GM23248 (cell line): ENCODE data around the gene GPR4.

Experiments
- EZH2 ChIP-seq: fragments of 200-600 bp; sonication (generic); IDR thresholded peaks from 2 replicates; pipeline ENCODE4 v1.6.1; 2018; ENCODE audit warnings: antibody characterized with exemption, mild to moderate bottlenecking; ENCODE audit not compliant: insufficient read depth, poor library complexity, severe bottlenecking
- EZH2phosphoT487 ChIP-seq: fragments of 200-600 bp; sonication (generic); IDR thresholded peaks from 2 replicates; pipeline ENCODE4 v1.6.1; 2018; ENCODE audit warnings: antibody characterized with exemption, moderate library complexity, mild to moderate bottlenecking, low read depth; ENCODE audit not compliant: insufficient read depth

DNA sequence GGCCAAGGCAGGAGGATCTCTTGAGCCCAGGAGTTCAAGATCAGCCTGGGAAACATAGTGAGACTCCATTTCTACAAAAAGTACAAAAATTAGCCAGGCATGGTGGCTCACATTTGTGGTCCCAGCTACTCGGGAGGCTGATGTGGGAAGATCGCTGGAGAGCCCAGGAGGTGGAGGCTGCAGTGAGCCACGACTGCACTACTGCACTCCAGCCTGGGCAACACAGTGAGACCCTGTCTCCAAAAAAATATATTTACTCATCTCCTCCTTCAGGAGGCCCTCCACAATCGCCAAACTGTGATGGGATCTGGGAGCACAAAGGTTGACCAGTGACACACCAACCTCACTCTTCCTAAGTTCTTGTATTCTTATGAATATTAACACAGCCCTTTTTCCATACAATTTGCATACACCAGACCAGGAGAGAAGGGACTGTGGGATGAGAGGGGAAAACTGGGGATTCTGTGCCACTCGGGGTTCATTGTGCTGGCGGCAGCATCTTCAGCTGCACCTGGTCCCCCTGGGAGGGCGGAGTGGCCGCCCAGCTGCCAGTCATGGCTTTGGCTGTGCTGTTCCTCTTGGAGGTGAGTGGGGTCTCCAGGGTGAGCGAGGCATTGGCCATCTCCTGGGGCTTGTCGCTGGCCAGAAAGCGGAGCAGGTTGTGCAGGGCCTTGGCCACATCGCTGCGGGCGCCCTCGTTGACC lies 11.6 kb downstream of the GPR4 start:
- TF ChIP-seq EZH2 (no peak), EZH2phosphoT487 (no peak)
